HEK293T (cell line): ENCODE measurements around the gene DHRS7C.

Experiments used
- BHLHE40 ChIP-seq: fragments of 450-650 bp; IDR thresholded peaks from 2 replicates; pipeline ENCODE4 v1.6.1; 2016; ENCODE audit warnings: mild to moderate bottlenecking, moderate library complexity, borderline replicate concordance
- CTBP1 ChIP-seq: fragments of 450-650 bp; IDR thresholded peaks from 2 replicates; pipeline ENCODE4 v1.6.1; 2016; ENCODE audit warnings: borderline replicate concordance
- L3MBTL2 ChIP-seq: fragments of 450-650 bp; conservative IDR thresholded peaks from 2 replicates; pipeline ENCODE4 v1.6.1; 2016; ENCODE audit warnings: mild to moderate bottlenecking
- SUZ12 ChIP-seq: fragments of 450-650 bp; IDR thresholded peaks from 2 replicates; pipeline ENCODE4 v1.6.1; 2016; ENCODE audit warnings: mild to moderate bottlenecking
- ZNF384 ChIP-seq: fragments of 450-650 bp; IDR thresholded peaks from 2 replicates; pipeline ENCODE4 v1.6.1; 2016

DNA sequence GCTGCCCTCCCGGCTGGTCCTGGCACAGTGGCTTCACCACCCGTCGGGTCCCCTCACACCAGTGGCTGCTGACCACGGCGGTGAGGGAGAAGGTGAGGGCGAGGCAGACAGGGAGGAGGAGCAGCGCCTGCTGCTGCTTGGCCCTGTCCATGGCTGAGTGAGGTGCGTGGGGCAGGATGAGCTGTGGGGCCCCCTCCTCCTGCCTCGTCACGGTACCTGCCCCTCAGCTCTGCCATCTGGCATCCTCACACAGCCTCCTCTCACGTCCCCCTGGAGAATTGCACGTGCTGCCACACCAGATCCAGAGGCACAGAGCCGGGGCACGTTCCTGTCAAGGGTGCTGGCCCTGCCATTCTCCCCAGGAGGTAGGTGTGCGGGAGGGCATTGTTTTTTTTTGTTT, 30.5 kb upstream of the DHRS7C start, which contains the start of gene GSG1L2:
- TF ChIP-seq CTBP1 (no peak), L3MBTL2 (no peak), SUZ12 (no peak), ZNF384 (no peak), BHLHE40 (no peak)
